ENCODE data around the gene HDAC4.

Gene HDAC4

GRCh38 chr2:239385096-239386000 lies 15.5 kb downstream of the HDAC4 start:
- TF ChIP-seq, protein P1, sequence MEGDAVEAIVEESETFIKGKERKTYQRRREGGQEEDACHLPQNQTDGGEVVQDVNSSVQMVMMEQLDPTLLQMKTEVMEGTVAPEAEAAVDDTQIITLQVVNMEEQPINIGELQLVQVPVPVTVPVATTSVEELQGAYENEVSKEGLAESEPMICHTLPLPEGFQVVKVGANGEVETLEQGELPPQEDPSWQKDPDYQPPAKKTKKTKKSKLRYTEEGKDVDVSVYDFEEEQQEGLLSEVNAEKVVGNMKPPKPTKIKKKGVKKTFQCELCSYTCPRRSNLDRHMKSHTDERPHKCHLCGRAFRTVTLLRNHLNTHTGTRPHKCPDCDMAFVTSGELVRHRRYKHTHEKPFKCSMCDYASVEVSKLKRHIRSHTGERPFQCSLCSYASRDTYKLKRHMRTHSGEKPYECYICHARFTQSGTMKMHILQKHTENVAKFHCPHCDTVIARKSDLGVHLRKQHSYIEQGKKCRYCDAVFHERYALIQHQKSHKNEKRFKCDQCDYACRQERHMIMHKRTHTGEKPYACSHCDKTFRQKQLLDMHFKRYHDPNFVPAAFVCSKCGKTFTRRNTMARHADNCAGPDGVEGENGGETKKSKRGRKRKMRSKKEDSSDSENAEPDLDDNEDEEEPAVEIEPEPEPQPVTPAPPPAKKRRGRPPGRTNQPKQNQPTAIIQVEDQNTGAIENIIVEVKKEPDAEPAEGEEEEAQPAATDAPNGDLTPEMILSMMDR (IDR thresholded peaks at IDR 0.05; ENCODE audit: extremely low read depth, insufficient read depth, missing control alignments), result no peak
- in situ Hi-C loops (cut with MboI; ENCODE audit: low pct_unique_long_range_greater_than_20kb, low sequenced_read_pairs, unreplicated experiment), result no loop called here

DNA sequence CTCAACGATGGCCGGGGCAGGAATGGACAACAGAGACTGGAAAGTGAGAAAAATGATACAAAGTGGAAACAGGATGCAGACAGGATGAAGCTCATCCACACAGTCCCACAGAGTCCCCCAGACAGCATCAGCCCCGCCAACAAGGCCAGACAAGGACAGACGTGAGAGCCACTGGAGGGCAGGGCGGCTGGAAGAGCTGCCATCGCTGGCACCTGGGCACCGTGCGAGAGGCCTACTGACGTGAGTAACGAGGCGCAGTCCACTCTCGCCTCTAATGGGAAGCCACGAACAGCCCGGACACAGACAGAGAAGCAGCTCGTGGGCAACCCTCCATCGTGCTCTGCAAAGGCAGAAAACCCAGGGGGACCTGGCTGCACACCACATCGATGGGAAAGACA lies 17.1 kb downstream of the HDAC4 start:
- no peak for DNase-seq (ENCODE audit: low spot score)
- in situ Hi-C loops (cut with MboI; ENCODE audit: low pct_unique_long_range_greater_than_20kb, low sequenced_read_pairs, unreplicated experiment), result no loop called here
- TF ChIP-seq, protein P1 (IDR thresholded peaks at IDR 0.05; ENCODE audit: extremely low read depth, insufficient read depth, missing control alignments), result no peak

More at GRCh38 chr2:239385096-239386000, 15.5 kb downstream of the HDAC4 start:
- no peak for DNase-seq (ENCODE audit: low spot score)

GRCh38 chr2:239383036-239383758 lies 17.6 kb downstream of the HDAC4 start:
- DNase-seq (ENCODE audit: low spot score), result no peak
- TF ChIP-seq, protein P1 (IDR thresholded peaks at IDR 0.05; ENCODE audit: extremely low read depth, insufficient read depth, missing control alignments), result no peak
- in situ Hi-C loops (cut with MboI; ENCODE audit: low pct_unique_long_range_greater_than_20kb, low sequenced_read_pairs, unreplicated experiment), result no loop called here

GRCh38 chr2:239382384-239382880 lies 18.4 kb downstream of the HDAC4 start:
- in situ Hi-C loops (cut with MboI; ENCODE audit: low pct_unique_long_range_greater_than_20kb, low sequenced_read_pairs, unreplicated experiment), result no loop called here
- TF ChIP-seq, protein P1 (IDR thresholded peaks at IDR 0.05; ENCODE audit: extremely low read depth, insufficient read depth, missing control alignments), result no peak

DNA sequence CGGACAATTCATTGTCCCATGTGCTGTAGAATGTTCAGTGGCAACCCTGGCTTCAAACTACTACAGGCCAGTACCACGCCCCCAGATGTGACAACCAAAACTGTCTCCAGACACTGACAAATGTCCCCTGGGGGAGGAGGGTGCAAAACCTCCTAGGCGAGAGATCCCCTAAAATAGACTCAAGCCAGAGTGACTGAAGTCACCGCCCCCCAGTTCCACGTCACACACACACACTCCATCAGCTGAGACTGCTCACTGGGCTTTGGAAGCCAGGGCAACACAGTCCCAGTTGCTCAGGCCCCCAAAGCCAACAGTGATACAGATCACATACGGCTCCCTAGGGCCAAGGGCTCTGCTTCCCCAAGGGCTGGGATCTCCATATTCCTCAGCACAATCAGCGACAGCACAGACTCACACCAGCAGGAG lies 19.1 kb downstream of the HDAC4 start:
- DNase-seq (ENCODE audit: low spot score), result peak; percentile 86
- TF ChIP-seq, protein P1 (IDR thresholded peaks at IDR 0.05; ENCODE audit: extremely low read depth, insufficient read depth, missing control alignments), result no peak
- in situ Hi-C loops (cut with MboI; ENCODE audit: low pct_unique_long_range_greater_than_20kb, low sequenced_read_pairs, unreplicated experiment), result no loop called here

More at GRCh38 chr2:239382384-239382880, 18.4 kb downstream of the HDAC4 start:
- no peak for DNase-seq (ENCODE audit: low spot score)

Data from GM13977 (cell line).